ENCODE data around the gene EMD.

EMD gene

DNA sequence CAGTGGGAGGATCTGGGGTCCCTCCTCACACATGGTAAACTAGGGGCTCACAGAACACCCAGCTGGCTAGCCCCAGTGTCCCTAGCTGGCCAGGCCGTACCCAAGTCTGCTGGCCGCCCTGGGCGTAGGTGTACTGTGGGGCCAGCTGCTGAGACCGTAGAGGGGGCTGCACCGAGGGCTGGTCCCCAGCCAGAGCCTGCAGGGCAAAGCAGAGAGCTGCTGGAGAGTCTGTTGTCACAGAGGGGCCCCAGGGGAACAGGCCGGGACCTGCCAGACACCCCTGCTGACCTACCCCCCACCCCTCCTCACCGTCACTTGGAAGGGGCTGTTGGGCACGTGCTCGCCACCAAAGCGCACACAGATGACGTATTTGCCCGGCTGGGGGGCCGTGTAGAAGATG is 24.6 kb upstream of the EMD start:
- H3K9ac ChIP-seq (ENCODE audit: low read length in 5 of 5): no peak overlapping the region
- H3K36me3 ChIP-seq (ENCODE audit: control insufficient read depth in 5 of 5, insufficient read depth in 5 of 5, low read length in 5 of 5): peaks cover 0 to 100% (median 99%) of the 10 kb centered on the region in 5 donors
- H3K27ac ChIP-seq (ENCODE audit: low read depth, low read length): no peak overlapping the region
- H3K4me1 ChIP-seq (ENCODE audit: control insufficient read depth in 5 of 5, insufficient read depth in 5 of 5, low read length in 5 of 5): no peaks in the 10 kb centered on the region
- H3K27me3 ChIP-seq (ENCODE audit: control insufficient read depth in 5 of 5, insufficient read depth in 4 of 5, low read length in 5 of 5): peaks cover 0 to 9% (median 5%) of the 10 kb centered on the region in 5 donors
- no peak overlapping the region for H3K4me3 ChIP-seq (ENCODE audit: low read depth in 1 of 5, low read length in 5 of 5)
- peaks cover 0 to 8% (median 0%) of the 10 kb centered on the region in 5 donors for H3K9me3 ChIP-seq (ENCODE audit: control insufficient read depth in 5 of 5, low read length in 5 of 5)

- Histone ChIP-seq H3K4me1 (ENCODE audit: control insufficient read depth in 5 of 5, insufficient read depth in 5 of 5, low read length in 5 of 5) (no peaks in the 10 kb centered on the region), H3K9ac (ENCODE audit: low read length in 5 of 5) (no peak overlapping the region), H3K36me3 (ENCODE audit: control insufficient read depth in 5 of 5, insufficient read depth in 5 of 5, low read length in 5 of 5) (peaks cover 0 to 100% (median 99%) of the 10 kb centered on the region in 5 donors), H3K27me3 (ENCODE audit: control insufficient read depth in 5 of 5, insufficient read depth in 4 of 5, low read length in 5 of 5) (peaks cover 0 to 9% (median 5%) of the 10 kb centered on the region in 5 donors), H3K27ac (ENCODE audit: low read depth, low read length) (no peak overlapping the region), H3K9me3 (ENCODE audit: control insufficient read depth in 5 of 5, low read length in 5 of 5) (peaks cover 0 to 8% (median 0%) of the 10 kb centered on the region in 5 donors), H3K4me3 (ENCODE audit: low read depth in 1 of 5, low read length in 5 of 5) (no peak overlapping the region)
These were observed 23.9 kb upstream of the EMD start for GRCh38 chrX:154355094-154355775.

DNA sequence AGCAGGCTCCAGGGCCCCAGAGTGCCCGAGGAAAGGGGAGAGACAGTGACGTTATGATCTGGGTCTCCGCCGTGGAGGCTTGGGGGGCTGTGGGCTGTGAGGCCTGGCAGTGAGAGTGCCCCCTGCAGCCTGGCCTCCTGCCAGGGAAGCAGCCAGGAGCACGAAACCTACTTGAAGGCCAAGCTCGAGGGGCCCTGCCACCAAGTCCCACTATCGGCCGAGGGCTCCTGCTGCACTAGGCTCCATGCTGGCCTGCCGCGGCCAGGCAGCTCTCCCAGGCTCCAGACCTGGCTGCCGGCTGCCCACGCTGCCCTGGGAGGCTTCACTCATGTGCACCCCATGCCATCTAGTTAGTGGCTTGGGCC is 23.3 kb upstream of the EMD start:
- no peak overlapping the region for H3K4me3 ChIP-seq (ENCODE audit: low read depth in 1 of 5, low read length in 5 of 5)
- peaks cover 0 to 100% (median 98%) of the 10 kb centered on the region in 5 donors for H3K36me3 ChIP-seq (ENCODE audit: control insufficient read depth in 5 of 5, insufficient read depth in 5 of 5, low read length in 5 of 5)
- no peak overlapping the region for H3K9ac ChIP-seq (ENCODE audit: low read length in 5 of 5)
- H3K4me1 ChIP-seq (ENCODE audit: control insufficient read depth in 5 of 5, insufficient read depth in 5 of 5, low read length in 5 of 5): no peaks in the 10 kb centered on the region
- H3K27me3 ChIP-seq (ENCODE audit: control insufficient read depth in 5 of 5, insufficient read depth in 4 of 5, low read length in 5 of 5): peaks cover 0 to 9% (median 5%) of the 10 kb centered on the region in 5 donors
- H3K9me3 ChIP-seq (ENCODE audit: control insufficient read depth in 5 of 5, low read length in 5 of 5): peaks cover 0 to 8% (median 0%) of the 10 kb centered on the region in 5 donors
- H3K27ac ChIP-seq (ENCODE audit: low read depth, low read length): no peak overlapping the region

DNA sequence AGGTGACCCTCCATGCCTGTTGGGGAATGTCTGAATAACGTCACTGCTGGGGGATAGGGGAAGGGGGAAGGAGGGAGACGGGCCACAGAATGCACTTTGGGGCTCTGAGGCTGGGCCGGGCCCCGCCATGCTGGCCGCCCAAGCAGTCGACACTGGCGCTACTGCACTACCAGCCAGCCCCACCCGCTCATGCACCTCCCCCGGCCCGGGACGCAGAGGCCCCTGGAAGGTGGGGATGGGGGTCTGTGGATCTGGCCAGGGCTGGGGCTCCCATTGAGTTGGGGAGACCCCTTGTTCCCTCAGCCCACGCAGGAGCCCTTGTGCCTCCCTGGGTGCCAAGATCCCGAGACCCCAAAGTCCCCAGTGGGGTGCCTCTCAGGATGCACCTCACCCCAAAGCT is 22.5 kb upstream of the EMD start:
- Histone ChIP-seq H3K36me3 (ENCODE audit: control insufficient read depth in 5 of 5, insufficient read depth in 5 of 5, low read length in 5 of 5) (peaks cover 0 to 97% (median 96%) of the 10 kb centered on the region in 5 donors), H3K27ac (ENCODE audit: low read depth, low read length) (no peak overlapping the region), H3K4me1 (ENCODE audit: control insufficient read depth in 5 of 5, insufficient read depth in 5 of 5, low read length in 5 of 5) (no peaks in the 10 kb centered on the region), H3K9ac (ENCODE audit: low read length in 5 of 5) (no peak overlapping the region), H3K4me3 (ENCODE audit: low read depth in 1 of 5, low read length in 5 of 5) (no peak overlapping the region), H3K9me3 (ENCODE audit: control insufficient read depth in 5 of 5, low read length in 5 of 5) (peaks cover 0 to 8% (median 0%) of the 10 kb centered on the region in 5 donors), H3K27me3 (ENCODE audit: control insufficient read depth in 5 of 5, insufficient read depth in 4 of 5, low read length in 5 of 5) (peaks cover 0 to 13% (median 5%) of the 10 kb centered on the region in 5 donors)

DNA sequence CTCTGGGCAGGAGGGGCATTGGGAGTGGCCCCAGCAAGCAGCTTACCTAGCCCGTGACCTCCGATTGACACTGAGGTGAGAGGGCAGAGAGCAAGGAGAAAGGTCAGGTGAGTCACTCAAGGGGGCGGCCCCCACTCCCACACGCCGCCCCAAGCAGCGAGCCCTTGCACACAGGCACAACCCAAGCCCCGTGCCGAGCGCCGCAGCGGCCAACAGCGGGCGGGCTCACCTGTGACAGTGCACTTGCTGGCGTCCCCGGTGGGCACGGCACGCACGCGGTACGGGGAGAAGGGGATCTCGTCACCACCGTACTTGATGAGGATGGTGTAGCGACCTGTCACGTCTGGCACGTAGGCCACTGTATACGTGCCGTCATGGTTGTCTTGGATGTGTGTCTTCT is 21.9 kb upstream of the EMD start:
- H3K9me3 ChIP-seq (ENCODE audit: control insufficient read depth in 5 of 5, low read length in 5 of 5): peaks cover 0 to 8% (median 0%) of the 10 kb centered on the region in 5 donors
- peaks cover 0 to 97% (median 96%) of the 10 kb centered on the region in 5 donors for H3K36me3 ChIP-seq (ENCODE audit: control insufficient read depth in 5 of 5, insufficient read depth in 5 of 5, low read length in 5 of 5)
- no peak overlapping the region for H3K4me3 ChIP-seq (ENCODE audit: low read depth in 1 of 5, low read length in 5 of 5)
- H3K9ac ChIP-seq (ENCODE audit: low read length in 5 of 5): no peak overlapping the region
- H3K27me3 ChIP-seq (ENCODE audit: control insufficient read depth in 5 of 5, insufficient read depth in 4 of 5, low read length in 5 of 5): peaks cover 0 to 16% (median 7%) of the 10 kb centered on the region in 5 donors
- no peaks in the 10 kb centered on the region for H3K4me1 ChIP-seq (ENCODE audit: control insufficient read depth in 5 of 5, insufficient read depth in 5 of 5, low read length in 5 of 5)
- no peak overlapping the region for H3K27ac ChIP-seq (ENCODE audit: low read depth, low read length)

DNA sequence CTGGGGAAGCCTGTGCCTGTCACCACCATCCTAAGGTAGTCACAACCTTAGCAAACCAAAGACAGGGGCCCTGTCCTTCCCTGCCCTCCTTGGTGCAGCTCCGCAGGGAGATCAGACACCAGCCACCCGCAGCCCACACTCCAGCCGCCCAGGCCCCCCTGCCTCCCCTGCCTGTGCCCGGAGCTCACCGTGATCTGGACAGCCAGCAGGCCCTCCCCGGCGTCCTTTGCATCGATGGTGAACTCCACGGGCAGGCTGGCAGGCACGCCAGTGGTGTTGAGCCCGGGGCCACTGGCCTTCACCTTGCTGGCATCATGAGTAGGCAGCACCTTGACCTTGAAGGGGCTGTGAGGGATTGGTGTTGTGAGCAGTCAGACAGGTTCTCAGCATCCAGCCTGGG is 21.1 kb upstream of the EMD start:
- Histone ChIP-seq H3K27ac (ENCODE audit: low read depth, low read length) (no peak overlapping the region), H3K9me3 (ENCODE audit: control insufficient read depth in 5 of 5, low read length in 5 of 5) (peaks cover 0 to 8% (median 0%) of the 10 kb centered on the region in 5 donors), H3K4me3 (ENCODE audit: low read depth in 1 of 5, low read length in 5 of 5) (no peak overlapping the region), H3K4me1 (ENCODE audit: control insufficient read depth in 5 of 5, insufficient read depth in 5 of 5, low read length in 5 of 5) (no peaks in the 10 kb centered on the region), H3K36me3 (ENCODE audit: control insufficient read depth in 5 of 5, insufficient read depth in 5 of 5, low read length in 5 of 5) (peaks cover 0 to 97% (median 96%) of the 10 kb centered on the region in 5 donors), H3K9ac (ENCODE audit: low read length in 5 of 5) (no peak overlapping the region), H3K27me3 (ENCODE audit: control insufficient read depth in 5 of 5, insufficient read depth in 4 of 5, low read length in 5 of 5) (peaks cover 0 to 16% (median 8%) of the 10 kb centered on the region in 5 donors)

- no peak overlapping the region for H3K9ac ChIP-seq (ENCODE audit: low read length in 5 of 5)
- no peak overlapping the region for H3K4me3 ChIP-seq (ENCODE audit: low read depth in 1 of 5, low read length in 5 of 5)
- H3K36me3 ChIP-seq (ENCODE audit: control insufficient read depth in 5 of 5, insufficient read depth in 5 of 5, low read length in 5 of 5): peaks cover 0 to 95% (median 90%) of the 10 kb centered on the region in 5 donors
- no peaks in the 10 kb centered on the region for H3K4me1 ChIP-seq (ENCODE audit: control insufficient read depth in 5 of 5, insufficient read depth in 5 of 5, low read length in 5 of 5)
- peaks cover 0 to 10% (median 0%) of the 10 kb centered on the region in 5 donors for H3K9me3 ChIP-seq (ENCODE audit: control insufficient read depth in 5 of 5, low read length in 5 of 5)
- no peak overlapping the region for H3K27ac ChIP-seq (ENCODE audit: low read depth, low read length)
- peaks cover 0 to 16% (median 3%) of the 10 kb centered on the region in 5 donors for H3K27me3 ChIP-seq (ENCODE audit: control insufficient read depth in 5 of 5, insufficient read depth in 4 of 5, low read length in 5 of 5)
These were observed 20.3 kb upstream of the EMD start for GRCh38 chrX:154358829-154359228.

DNA sequence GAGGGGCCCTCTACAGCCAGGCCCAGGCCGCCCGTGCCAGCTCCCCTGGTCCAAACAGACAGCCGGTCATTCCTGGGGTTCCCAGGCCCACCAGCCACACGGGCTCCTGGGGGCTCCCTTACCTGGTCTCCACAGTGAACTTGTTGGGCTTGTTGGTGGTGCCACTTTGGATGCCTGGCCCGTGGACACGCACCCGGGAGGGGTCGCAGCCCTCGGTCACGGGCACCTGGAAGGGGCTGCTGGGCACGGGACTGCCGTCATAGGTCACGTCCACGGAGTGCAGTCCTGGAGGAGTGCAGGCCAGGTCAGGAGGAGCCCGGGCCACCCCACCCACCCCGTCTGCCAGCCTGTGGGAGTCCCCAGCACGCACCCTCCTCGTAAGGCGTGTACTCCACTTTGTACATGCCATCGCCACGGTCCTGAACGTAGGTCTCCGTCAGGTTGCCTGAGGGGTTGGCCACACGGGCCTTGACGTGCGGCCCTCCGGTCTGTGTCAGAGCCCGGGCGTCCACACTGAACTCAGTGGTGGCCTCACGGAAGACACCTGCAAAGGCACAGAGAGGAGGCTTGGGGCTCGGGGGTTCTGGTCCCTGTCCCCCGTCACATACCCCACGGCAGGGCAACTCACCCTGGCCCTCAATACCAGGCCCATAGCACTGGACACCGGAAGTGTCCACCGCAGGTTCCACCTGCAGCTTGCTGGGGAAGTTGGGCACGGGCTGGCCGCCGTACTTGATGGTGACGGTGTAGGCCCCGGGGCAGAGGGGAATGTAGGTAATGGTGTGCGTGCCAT is 19.5 kb upstream of the EMD start:
- Histone ChIP-seq H3K9me3 (ENCODE audit: control insufficient read depth in 5 of 5, low read length in 5 of 5) (peaks cover 0 to 12% (median 0%) of the 10 kb centered on the region in 5 donors), H3K27ac (ENCODE audit: low read depth, low read length) (no peak overlapping the region), H3K36me3 (ENCODE audit: control insufficient read depth in 5 of 5, insufficient read depth in 5 of 5, low read length in 5 of 5) (peaks cover 0 to 95% (median 90%) of the 10 kb centered on the region in 5 donors), H3K4me1 (ENCODE audit: control insufficient read depth in 5 of 5, insufficient read depth in 5 of 5, low read length in 5 of 5) (no peaks in the 10 kb centered on the region), H3K27me3 (ENCODE audit: control insufficient read depth in 5 of 5, insufficient read depth in 4 of 5, low read length in 5 of 5) (peaks cover 0 to 18% (median 3%) of the 10 kb centered on the region in 5 donors), H3K4me3 (ENCODE audit: low read depth in 1 of 5, low read length in 5 of 5) (no peak overlapping the region), H3K9ac (ENCODE audit: low read length in 5 of 5) (no peak overlapping the region)

GRCh38 chrX:154360155-154360713 is 18.9 kb upstream of the EMD start:
- H3K27ac ChIP-seq (ENCODE audit: low read depth, low read length): no peak overlapping the region
- H3K9me3 ChIP-seq (ENCODE audit: control insufficient read depth in 5 of 5, low read length in 5 of 5): peaks cover 0 to 12% (median 0%) of the 10 kb centered on the region in 5 donors
- no peak overlapping the region for H3K9ac ChIP-seq (ENCODE audit: low read length in 5 of 5)
- H3K36me3 ChIP-seq (ENCODE audit: control insufficient read depth in 5 of 5, insufficient read depth in 5 of 5, low read length in 5 of 5): peaks cover 0 to 95% (median 90%) of the 10 kb centered on the region in 5 donors
- H3K27me3 ChIP-seq (ENCODE audit: control insufficient read depth in 5 of 5, insufficient read depth in 4 of 5, low read length in 5 of 5): peaks cover 0 to 18% (median 3%) of the 10 kb centered on the region in 5 donors
- H3K4me3 ChIP-seq (ENCODE audit: low read depth in 1 of 5, low read length in 5 of 5): no peak overlapping the region
- no peaks in the 10 kb centered on the region for H3K4me1 ChIP-seq (ENCODE audit: control insufficient read depth in 5 of 5, insufficient read depth in 5 of 5, low read length in 5 of 5)

Data from subcutaneous abdominal adipose tissue (tissue), 5 donors.